Right lung (tissue), 5 donors: ENCODE data around the gene ADD2. TPM values are rescaled to one million over a fixed set of nuclear protein-coding genes. Genes with fewer than 3 reads are reported as not detected.
A peak's percentile ranks its signal among the peaks of the same experiment; 100 is the strongest.
"Not testable (repeated sequence)": the region's sequence is repeated elsewhere in the genome, so short reads cannot be mapped to it uniquely, and the experiment has no call there.

ENCODE experiments used
- DNase-seq, 2 donors: peaks; one replicate each; pipeline ENCODE4 v3.0.0-alpha.2; 2013
- polyA plus RNA-seq, 5 donors: library from polyadenylated mRNA; unstranded; fragments of 120-200 nt; gene quantifications; one replicate each; pipeline versions ENCODE4 v1.2.1 to v1.2.3, GENCODE V29; 2013; ENCODE audit warnings: inconsistent platforms in 1 of 5, low replicate concordance in 1 of 5; ENCODE audit not compliant: insufficient read length in 5 of 5, insufficient read depth in 1 of 5

ADD2 gene
- polyA plus RNA-seq, 5 donors, result 5.2 to 7.5 (median 6.4) TPM

GRCh38 chr2:70643715-70644114 is 124.3 kb downstream of the ADD2 start:
- DNase-seq, result no peak

DNA sequence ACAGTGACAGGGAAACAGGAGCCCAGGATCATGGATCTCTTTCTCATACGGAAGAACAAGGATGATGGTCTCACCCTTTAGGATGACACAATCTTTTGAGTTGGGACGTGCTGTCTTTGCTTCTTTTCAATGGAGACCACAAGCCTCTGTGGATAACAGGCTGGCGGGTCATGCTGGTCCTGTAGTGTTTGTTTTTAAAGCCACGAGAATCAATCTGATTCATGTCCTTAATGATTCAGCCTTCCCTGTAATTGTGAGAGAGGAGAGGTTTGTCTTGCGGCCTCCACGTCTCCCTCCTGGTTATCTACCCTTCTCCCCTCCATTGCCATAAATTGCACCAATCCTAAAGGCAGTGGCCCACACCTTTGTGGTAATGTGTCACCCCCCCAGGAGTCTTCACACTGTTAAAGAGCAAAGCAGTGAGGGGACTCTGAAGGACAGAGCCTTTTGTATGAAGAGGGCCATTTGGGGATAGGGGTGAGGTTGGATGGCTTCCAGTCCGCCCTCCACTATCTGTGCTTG is 126.7 kb downstream of the ADD2 start:
- DNase-seq, result no peak

GRCh38 chr2:70639841-70640436 is 128.1 kb downstream of the ADD2 start:
- DNase-seq, result no peak

DNA sequence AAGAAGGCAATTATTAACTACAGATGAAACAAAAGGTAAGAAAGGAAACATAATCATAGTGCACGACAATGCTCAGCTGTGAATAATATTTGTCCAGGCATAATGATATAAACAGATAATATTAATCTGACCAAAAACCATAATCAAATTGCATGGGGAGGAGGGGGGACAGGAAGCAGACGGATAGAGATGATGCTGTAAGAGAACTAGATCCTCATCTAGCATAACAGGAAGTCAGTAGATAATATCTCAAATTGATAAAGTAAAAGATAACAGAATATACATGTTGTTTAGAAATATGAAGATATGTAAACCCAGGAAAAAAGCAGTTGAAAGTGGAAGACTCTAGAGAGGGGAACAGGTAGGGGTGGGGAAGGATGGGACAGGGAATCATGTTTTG is 129.4 kb downstream of the ADD2 start:
- DNase-seq, result no peak

GRCh38 chr2:70633508-70633907 is 134.5 kb downstream of the ADD2 start:
- DNase-seq, result no peak

DNA sequence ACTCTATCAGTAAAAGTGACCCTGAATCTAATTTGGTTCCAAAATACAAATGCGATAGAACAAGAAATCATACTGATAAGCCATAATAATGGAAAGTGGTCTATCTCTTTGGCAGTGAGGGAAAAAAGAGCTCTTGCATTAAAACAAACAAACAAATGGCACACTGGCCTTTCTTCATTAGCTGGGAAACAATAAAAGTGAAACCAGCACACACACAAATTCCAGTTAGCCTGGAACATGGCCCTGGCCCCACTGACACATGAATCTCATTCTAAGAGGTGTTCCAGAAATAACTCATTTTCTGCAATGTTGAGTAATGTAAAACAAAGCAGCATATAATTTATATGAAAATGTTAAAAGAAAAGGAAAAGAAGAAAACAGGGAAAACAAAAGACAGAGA is 135.0 kb downstream of the ADD2 start:
- no peak for DNase-seq

DNA sequence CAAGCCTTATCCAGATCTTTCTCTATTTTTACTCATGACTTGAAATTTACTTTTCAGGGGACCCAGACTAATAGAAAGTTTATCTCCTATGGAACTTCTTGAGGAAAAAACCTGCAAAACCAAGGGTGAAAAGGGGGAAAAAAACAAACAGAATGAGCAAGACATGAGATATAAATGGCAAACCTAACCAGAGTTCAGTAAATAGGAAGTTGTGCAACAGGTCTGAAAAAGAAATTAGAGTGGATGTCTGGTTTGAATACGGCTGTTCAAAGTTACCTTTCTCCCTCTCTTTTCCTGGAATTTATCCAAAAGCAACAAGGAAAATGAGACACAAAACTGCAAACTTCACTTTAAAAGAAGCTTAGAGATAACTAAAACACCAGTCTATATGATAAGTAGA is 135.6 kb downstream of the ADD2 start:
- DNase-seq, result no peak

- DNase-seq, result no peak
Measured at GRCh38 chr2:70630761-70631160, 137.2 kb downstream of the ADD2 start.

DNA sequence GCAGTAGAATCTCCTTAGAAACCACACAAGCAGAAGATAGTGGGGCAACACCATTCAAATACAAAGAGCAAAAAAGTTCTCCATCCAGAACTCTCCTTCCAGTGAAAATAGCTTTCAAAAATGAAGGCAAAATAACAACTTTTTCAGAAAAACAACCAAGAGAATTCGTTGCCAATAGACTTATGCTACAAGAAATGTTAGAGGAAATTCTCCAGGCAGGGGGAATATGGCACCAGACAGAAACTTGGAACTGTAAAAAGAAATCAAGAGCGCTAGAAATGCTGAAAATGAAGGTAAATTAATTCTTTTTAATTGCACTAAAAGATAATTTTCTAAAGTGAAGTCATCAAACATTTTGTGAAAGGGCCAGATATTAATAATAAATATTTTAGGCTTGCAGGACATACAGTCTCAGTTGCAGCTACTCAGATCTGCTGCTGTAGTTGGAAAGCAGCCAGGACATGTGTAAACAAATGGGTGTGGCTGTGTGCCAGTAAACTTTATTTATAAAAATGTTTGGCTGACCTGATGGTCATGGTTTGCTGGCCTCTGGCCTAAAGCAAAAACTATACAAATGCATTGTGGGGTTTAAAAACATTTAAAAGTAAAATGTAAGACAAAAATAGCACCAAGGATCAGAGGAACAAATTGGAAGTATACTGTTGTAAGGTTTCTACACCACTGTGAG is 140.6 kb downstream of the ADD2 start:
- DNase-seq, result peak; percentile 82 to 85

DNA sequence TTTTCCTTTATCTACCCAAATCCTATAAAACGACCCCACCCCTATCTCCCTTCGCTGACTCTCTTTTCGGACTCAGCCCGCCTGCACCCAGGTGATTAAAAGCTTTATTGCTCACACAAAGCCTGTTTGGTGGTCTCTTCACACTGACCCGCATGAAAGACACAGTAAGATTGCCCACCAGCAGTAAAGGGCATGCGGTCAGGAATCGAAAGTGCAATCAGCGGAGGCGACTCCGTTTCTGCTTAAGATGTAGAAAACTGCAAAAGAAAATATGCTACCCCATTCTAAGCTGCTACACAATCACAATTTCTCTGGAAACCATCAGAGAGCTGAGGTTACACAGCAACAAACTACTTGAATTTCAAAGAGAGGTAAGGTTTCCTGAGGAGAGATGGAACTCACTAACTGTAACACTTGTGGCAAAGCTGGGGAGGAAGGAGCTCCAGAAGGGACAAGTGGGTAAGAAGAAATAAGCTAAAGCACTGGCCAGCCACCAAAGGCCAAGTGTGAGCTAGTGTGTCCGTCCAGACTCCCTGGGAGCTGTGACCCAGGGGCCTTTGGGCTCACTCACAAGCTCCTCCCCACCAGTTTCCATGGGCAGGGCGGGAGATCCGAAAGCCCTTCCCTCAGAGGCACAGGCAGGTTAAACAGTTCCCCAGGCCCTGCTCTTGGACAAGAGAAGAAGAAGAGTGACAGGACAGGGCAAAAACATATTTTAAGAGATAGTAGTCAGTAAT is 141.6 kb downstream of the ADD2 start:
- no peak for DNase-seq

DNA sequence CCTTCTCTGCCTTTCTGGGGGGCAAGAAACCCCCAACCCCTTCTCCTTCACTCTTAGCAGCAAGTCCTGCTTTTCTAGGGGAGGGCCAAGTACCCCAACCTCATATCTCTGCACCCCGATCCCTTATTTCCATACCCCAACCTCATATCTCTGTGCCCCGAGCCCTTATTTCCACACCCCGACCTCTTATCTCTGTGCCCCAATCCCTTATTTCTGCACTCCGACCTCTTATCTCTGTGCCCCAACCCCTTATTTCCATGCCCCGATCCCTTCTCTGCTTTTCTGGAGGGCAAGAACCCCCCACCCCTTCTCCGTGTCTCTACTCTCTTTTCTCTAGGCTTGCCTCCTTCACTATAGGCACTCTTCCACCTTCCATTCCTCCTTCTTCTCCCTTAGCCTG is 146.5 kb downstream of the ADD2 start:
- not testable (repeated sequence) for DNase-seq

GRCh38 chr2:70620020-70620419 is 148.0 kb downstream of the ADD2 start:
- DNase-seq, result no peak

- no peak for DNase-seq
Measured at GRCh38 chr2:70619167-70619566, 148.8 kb downstream of the ADD2 start.

DNA sequence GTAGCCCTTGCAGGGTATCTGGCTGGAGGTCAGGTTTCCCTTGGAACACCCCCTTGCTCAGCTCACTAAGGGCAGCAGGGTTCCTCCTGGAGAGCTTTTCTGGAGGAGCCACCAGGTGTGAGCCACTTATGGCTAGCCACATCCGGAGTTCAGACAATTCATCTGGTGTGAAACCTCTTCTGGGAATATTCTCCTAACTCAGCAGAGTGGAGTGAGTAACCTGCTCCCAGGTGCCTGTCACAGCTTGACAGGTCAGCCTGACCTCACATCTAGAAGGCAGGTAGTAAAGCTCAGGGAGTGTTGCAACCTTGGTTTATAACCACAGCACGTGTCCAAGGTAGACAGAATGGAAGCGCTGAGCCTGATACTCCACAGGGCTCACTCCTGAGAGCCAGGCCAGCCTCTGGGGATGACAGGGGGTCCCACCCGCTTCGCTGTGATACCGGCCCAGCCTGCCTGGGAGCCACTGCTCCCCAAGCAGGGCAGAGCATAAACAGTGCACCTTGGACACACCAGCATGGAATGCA is 151.8 kb downstream of the ADD2 start:
- DNase-seq, result no peak

DNA sequence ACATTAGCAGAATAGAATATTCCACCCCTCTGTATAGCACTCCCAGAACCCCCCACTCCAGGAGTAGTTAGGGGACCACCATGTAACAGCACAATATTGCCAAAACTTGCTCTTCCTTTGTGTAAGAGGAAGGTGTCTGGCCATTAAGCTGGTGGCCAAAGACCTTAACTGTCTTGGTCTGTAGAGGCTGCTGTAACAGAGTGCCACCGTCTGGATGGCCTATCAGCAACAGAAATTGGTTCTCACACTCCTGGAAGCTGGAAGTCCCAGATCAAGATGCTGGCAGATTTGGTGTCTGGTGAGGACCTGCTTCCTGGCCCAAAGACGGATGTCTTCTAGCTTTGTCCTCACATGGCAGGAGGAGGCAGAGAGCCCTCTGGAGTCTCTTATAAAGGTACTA is 152.8 kb downstream of the ADD2 start:
- DNase-seq, result no peak

DNA sequence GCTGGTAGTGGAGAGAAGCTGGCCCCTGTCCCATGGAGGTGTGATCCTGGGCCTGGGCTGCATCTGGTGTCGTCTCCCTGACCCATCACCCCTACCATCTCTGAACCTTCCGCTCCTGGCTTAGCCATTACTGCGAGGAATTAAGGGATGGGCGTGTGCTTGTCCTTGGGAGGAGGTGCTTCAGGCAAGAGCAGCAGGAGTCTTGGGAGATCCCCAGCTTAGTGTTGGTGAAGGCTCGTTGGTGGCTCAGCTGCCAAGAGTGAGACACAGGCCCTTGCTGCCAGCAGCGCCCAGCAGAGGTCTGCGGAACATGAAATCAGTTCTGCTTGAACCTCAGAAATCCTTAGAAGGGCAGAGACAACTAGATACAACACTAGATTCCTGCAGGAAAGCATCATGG is 154.5 kb downstream of the ADD2 start:
- DNase-seq, result no peak

GRCh38 chr2:70612574-70612973 is 155.4 kb downstream of the ADD2 start:
- DNase-seq, result no peak

- no peak for DNase-seq
Measured at GRCh38 chr2:70608373-70608772, 159.6 kb downstream of the ADD2 start.

DNA sequence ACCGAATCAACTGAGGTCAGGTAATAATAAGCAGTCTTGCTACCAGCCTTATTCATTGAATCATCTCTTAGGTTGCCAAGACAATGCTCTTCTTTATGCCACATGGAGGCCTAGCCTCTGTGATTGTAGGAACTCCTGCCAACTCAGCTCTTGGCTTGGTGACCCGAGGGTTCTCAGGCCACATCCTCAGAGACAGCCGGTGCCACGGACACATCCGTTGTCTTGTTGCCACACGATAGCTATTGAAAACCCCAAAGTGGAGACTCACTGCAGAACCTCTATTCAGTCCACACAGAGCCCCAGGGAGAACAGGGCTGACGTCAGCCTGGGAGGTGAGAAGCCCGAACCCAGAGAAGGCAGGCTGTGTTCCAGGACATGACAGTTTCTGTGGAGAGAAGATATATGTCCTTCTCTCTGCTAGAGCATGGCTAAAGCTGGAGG is 160.9 kb downstream of the ADD2 start:
- DNase-seq, result no peak
